ENCODE results near the gene PITX1. TPM values are rescaled to one million over a fixed set of nuclear protein-coding genes. Genes with fewer than 3 reads are reported as not detected.
"Not testable (repeated sequence)": the region's sequence is repeated elsewhere in the genome, so short reads cannot be mapped to it uniquely, and the experiment has no call there.

The PITX1 gene
- total RNA-seq, 1 donor from 2014 or later: not detected

DNA sequence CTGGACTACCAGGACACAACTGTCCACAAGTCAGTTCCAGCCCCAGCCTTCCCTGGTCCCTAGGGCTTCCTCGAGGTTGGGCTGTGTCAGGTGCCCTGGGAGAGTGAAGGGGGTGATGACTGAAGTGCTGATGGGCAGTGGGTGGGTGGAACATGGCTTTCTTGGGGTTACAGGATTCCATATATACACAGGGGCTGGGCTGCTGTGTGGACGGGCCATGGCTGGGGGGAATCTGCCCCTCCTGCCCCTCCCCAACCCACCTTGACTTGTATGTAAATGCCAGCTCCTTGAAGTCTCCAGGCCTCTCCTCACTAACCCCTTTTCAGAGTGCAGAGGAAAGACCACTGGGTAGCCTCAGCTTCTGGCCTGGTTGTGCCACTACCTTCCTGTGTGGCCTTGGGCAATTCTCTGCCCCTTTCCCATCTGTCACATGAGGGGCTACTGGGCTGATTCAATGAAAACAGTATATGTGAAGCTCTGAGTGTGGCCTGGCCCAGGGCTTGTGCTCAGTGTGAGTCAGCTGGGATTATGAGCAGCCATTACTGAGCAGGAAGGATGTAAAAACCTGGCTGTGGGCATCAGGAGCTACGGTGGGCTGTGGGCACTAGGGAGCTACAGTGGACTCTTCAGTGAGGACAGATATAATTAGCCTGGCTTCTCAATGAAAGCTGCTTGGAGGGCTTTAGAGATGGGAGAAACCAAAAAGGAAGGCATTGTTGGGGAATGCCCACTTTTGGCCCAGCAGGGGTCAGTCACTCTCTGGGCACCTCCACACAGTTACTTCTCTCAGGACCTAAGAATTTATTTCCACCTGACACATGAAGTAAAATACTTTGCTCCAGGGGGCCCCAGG is 23.3 kb downstream of the PITX1 start:
- DNase-seq (ENCODE audit: low read depth in 2 of 2): no peak

- DNase-seq (ENCODE audit: low read depth in 2 of 2): no peak
Observed at GRCh38 chr5:135009736-135010501, 24.1 kb downstream of the PITX1 start.

DNA sequence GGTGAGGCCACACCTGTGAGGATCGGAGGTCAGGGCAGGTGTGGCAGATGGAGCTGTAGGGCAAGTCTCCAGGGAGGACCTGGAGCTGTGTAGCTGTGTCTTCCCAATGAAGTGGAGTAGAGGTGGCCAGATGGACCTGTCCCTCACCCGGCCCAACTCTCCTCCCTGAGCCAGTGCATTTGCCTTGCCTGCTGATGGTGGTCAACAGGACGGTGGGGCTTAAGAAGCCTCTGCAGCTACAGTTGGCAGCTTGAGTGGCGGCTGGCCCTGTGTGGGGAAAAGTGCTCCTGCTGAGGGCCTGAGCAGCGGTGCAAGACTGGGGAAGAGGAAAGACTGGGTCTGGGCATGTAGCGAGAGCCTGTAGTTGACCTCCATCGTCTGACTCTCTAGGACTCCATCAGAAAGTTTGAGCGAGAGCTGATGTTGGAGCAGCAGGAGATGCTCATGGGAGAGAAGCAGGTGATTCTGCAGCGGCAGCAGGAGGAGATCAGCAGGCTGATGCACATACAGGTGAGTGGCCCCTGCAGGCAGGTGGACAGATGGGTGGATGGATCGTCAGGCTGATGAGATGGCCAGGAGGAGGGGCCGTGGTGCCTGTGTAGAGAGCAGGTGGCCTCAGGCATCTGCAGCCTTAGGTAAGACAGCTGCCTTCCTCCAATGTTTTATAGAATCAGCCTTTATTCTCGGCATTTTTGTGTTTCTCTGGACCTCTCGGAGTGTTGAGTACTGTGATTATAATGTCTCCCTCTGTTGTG is 24.9 kb downstream of the PITX1 start:
- no peak for DNase-seq (ENCODE audit: low read depth in 2 of 2)

DNA sequence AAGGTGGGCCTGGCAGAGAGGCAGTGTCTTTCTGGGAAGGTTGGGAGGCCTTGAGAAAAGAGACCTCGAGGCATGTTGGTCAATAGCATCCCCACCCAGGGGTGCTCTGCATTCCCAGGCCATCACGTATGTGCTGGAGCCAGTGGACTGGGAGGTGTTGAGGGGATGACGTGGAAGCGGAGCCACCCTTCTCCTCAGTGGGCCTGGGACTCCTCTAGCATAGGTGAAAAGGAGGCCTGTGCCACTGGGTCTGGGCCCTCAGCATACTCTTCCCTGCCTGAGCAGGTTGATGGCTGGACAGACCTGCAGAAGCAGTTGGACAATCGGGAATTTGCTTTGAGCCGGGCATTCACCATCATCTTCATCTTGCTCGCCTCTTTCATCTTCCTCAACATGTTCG is 25.5 kb downstream of the PITX1 start:
- DNase-seq (ENCODE audit: low read depth in 2 of 2): no peak

DNA sequence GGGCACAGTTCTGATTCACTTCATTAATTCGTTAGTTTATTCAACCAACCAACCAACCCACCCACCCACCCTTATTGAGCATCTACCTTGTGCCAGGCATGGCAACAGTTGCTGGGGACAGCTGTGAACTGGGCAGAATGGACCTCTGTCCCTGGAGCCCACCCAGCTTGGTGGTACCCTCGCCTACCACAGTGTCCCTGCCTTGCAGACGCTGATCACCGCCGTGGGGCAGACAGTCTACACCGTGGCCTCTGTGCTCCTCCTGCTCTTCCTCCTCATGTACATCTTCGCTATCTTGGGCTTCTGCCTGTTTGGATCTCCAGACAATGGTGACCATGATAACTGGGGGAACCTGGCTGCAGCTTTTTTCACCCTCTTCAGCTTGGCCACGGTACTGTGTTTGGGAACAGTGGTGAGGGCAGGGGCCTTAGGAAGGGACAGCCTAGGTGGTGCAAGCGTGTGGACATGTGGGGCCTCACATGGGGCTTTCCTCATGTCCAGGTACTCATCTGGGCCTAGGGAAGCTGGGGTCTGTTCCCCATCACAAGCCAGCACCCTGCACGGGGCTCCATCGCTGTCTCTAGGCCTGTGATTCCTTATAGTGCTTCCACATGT is 26.2 kb downstream of the PITX1 start:
- no peak for DNase-seq (ENCODE audit: low read depth in 2 of 2)

DNA sequence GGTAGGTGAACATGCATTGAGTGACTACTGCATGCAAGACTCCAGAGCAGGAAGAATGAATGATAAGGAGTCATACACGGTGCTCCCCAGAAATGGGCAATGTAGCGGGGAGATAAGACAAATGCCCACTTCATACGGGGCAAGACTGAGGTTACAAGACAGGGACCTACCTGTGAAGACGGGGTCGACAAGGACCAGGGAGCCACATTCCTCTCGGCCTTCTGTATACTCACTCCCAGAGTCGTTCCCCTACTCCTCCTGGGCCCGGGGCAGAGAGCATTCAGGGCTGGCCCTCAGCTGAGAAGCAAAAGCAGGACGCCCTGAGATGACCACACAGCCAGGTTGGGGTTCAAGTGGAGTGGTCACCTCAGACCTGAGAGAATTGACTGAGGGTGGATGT is 26.7 kb downstream of the PITX1 start:
- DNase-seq (ENCODE audit: low read depth in 2 of 2): no peak

DNA sequence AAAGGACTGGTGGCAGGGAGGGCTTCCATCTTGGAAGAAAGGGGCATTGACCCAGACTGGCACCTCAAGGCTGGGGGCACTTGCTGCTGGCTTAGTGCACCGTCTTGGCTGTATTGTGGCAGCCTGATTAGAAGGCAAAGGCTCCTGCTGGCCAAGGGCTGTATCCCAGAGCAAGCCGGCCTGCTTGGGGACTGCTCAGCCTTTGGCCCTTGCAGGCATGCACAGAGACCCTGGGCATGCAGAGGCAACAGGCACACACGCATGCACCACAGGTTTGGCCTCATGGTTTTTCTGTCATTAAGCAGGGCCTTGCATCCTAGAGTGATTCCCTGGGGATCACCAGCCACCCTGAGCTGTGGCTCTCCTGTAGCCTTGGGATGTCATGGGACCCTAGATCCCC is 29.0 kb downstream of the PITX1 start:
- DNase-seq (ENCODE audit: low read depth in 2 of 2): no peak

GRCh38 chr5:135004376-135004775 is 29.7 kb downstream of the PITX1 start:
- no peak for DNase-seq (ENCODE audit: low read depth in 2 of 2)

DNA sequence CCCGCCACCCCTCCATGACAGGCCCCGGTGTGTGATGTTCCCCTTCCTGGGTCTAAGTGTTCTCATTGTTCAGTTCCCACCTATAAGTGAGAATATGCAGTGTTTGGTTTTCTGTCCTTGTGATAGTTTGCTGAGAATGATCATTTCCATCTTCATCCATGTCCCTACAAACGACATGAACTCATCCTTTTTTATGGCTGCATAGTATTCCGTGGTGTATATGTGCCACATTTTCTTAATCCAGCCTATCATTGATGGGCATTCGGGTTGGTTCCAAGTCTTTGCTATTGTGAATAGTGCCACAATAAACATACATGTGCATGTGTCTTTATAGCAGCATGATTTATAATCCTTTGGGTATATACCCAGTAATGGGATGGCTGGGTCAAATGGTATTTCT is 36.0 kb downstream of the PITX1 start:
- DNase-seq (ENCODE audit: low read depth in 2 of 2): not testable (repeated sequence)

DNA sequence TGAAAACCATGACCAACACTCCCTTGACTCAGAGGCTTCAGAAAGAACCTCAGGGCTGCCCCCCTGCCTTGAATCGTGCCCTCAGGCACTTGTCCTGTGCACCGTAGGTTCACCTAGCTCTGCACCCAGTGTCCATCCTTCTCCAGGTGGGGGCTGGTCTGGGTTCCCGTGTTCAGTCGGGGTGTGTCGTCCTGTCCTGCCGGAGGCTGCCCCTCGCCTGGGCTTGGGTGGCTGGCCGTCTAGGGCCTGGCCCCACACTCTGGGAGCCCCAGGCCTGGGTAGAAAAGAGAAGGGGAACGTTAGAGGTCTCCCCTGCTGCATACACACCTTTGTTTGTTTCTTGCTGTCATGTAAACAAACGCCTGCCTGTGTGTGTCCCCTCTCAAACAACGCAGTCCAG is 37.0 kb downstream of the PITX1 start:
- no peak for DNase-seq (ENCODE audit: low read depth in 2 of 2)

GRCh38 chr5:134995850-134996402 is 38.1 kb downstream of the PITX1 start:
- DNase-seq (ENCODE audit: low read depth in 2 of 2): no peak

- DNase-seq (ENCODE audit: low read depth in 2 of 2): no peak
Observed at GRCh38 chr5:134994560-134995156, 39.4 kb downstream of the PITX1 start.

DNA sequence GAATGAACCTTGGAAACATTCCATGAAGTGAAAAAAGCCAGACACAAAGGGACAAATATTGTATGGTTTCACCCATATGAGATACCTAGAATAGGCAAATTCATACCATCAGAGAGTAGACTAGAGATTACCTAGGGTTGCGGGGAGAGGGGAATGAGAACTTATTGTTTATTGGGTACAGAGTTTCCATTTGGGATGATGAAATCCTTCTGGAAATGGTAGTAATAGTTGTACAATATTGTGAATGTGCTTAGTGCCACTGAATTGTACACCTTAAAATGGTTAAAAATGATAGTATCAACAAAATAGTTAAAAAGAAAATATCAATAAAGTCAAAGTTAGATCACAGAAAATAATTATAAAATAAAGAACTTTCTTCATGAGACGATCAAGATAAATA is 40.9 kb downstream of the PITX1 start:
- DNase-seq (ENCODE audit: low read depth in 2 of 2): no peak

DNA sequence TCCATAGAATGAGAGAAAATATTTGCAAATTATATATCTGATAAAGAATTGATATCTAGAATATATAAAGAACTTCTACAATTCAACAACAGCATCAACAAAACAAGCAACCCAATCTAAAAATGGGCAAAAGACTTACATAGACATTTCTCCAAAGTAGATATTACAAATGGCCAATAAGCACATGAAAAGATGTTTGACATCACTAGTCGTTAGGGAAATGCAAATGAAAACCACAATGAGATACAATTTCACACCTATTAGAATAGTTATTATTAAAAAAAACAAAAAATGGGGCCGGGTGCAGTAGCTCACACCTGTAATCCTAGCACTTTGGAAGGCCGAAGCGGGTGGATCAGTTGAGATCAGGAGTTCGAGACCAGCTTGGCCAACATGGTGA is 41.9 kb downstream of the PITX1 start:
- DNase-seq (ENCODE audit: low read depth in 2 of 2): no peak

DNA sequence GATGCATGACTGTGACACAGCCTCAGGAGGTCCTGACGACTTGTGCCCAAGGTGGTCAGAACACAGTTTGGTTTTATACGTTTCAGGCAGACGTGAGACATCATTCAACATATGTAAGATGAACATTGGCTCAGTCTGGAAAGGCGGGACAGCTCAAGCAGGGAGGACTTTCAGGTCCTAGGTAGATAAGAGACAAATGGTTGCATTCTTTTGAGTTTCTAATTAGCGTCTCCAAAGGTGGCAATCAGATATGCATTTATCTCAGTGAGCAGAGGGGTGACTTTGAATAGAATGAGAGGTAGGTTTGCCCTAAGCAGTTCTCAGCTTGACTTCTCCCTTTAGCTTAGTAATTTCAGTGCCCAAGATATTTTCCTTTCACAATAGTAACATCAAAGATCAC is 43.8 kb downstream of the PITX1 start:
- DNase-seq (ENCODE audit: low read depth in 2 of 2): not testable (repeated sequence)

DNA sequence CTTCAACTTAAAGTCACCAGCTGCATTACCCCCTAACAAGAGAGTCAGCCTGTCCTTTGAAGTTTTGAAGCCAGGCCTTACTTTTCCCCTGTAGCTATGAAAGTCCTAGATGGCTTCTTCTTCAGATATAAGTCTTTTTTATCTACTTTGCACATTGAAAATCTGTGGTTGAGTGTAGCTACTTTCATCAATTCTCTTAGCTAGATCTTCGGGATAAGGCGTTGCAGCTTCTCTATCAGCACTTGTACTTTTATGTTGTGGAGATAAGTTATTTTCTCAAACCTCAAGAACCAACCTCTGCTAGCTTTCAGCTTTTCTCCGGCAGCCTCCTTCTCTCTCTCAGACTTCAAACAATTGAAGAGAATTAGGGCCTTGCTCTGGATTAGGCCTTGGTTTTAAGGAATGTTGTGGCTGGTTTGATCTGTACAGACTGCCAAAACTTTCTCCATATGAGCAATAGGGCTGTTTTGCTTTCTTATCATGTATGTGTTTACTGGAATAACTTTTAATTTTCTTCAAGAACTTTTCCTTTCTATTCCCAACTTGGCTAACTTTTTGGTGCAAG is 44.7 kb downstream of the PITX1 start:
- DNase-seq (ENCODE audit: low read depth in 2 of 2): no peak

DNA sequence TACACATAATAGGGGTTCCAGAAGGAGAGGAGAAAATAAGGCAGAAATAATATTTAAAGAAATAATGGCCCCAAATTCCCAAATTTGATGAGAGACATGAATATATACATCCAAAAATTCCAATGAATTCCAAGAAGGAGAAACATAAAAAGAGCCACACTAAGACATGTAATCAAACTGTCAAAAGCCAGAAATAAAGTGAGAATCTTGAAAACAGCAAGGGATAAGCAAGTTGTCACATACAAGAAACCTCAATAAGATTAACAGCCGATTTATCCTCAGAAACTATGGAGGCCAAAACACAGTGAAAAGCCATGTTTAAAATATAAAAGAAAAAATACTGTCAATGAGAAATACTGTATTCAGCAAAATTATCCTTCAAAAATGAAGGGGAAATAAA is 51.8 kb downstream of the PITX1 start:
- no peak for DNase-seq (ENCODE audit: low read depth in 2 of 2)

DNA sequence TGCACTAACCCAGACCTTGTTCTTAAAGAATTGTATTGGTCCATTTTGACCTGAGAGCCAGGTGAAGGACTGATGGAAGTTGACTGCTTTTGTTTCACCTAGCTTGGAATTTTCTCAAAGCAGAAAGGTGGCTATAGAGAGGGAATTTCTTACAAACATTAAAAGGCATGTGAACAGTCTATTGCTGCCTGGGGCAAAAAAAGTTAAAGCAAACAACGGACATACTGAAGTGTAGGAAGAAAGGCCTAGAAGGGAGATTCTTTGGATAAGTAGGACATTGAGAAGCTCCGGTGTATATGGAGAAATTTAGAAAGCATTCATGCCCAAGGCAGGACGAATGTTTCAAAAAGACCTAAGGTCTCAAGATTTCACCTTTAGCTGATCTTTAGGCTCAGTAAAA is 54.6 kb downstream of the PITX1 start:
- no peak for DNase-seq (ENCODE audit: low read depth in 2 of 2)
